ENCODE results near the gene PLXND1. TPM values are rescaled to one million over a fixed set of nuclear protein-coding genes. Genes with fewer than 3 reads are reported as not detected.

PLXND1 gene
- total RNA-seq, 2 donors from 2014 or later: 47.7 to 135 TPM

GRCh38 chr3:129519896-129520715 is 86.4 kb downstream of the PLXND1 start:
- WGBS, 2 donors: 89 to 91% methylated on average over 11 to 15 of the region's 15 CpGs
- intact Hi-C loops (cut with DNase I): no loop called here
- Histone ChIP-seq H3K4me1 (no peaks in the 10 kb centered on the region), H3K36me3 (replicated peaks in 1 of 2; ENCODE audit: insufficient read depth in 1 of 2, low read depth in 2 of 2) (peaks cover 0 to 4% of the 10 kb centered on the region in 2 donors), H3K4me3 (no peak overlapping the region), H3K27me3 (no peaks in the 10 kb centered on the region), H3K9me3 (no peaks in the 10 kb centered on the region), H3K27ac (no peak overlapping the region)
- no peak for DNase-seq
- TF ChIP-seq POLR2A (IDR thresholded peaks at IDR 0.05) (no peak), CTCF (IDR thresholded peaks at IDR 0.05) (no peak)
- no peak for ATAC-seq

- no peaks in the 10 kb centered on the region for H3K27me3 ChIP-seq
- no peak overlapping the region for H3K27ac ChIP-seq
- 60 to 92% methylated on average over 1 to 10 of the region's 10 CpGs for WGBS, 2 donors
- peaks cover 0 to 4% of the 10 kb centered on the region in 2 donors for H3K36me3 ChIP-seq (replicated peaks in 1 of 2; ENCODE audit: insufficient read depth in 1 of 2, low read depth in 2 of 2)
- no peaks in the 10 kb centered on the region for H3K4me1 ChIP-seq
- no peak overlapping the region for H3K4me3 ChIP-seq
- ATAC-seq (no peak), DNase-seq (no peak)
- intact Hi-C loops (cut with DNase I): no loop called here
- H3K9me3 ChIP-seq: no peaks in the 10 kb centered on the region
- TF ChIP-seq CTCF (IDR thresholded peaks at IDR 0.05) (no peak), POLR2A (IDR thresholded peaks at IDR 0.05) (no peak)
Observed at GRCh38 chr3:129519449-129519848, 87.0 kb downstream of the PLXND1 start.

- no peak for TF ChIP-seq CTCF (IDR thresholded peaks at IDR 0.05)
- no peak for TF ChIP-seq POLR2A (IDR thresholded peaks at IDR 0.05)
- ATAC-seq: no peak
- Histone ChIP-seq H3K4me3 (no peak overlapping the region), H3K4me1 (no peaks in the 10 kb centered on the region), H3K27me3 (no peaks in the 10 kb centered on the region), H3K36me3 (replicated peaks in 1 of 2; ENCODE audit: insufficient read depth in 1 of 2, low read depth in 2 of 2) (peaks cover 0 to 4% of the 10 kb centered on the region in 2 donors), H3K9me3 (no peaks in the 10 kb centered on the region), H3K27ac (no peak overlapping the region)
- intact Hi-C loops (cut with DNase I): no loop called here
- 85% methylated on average over 8 of the region's 8 CpGs; no CpG with 5 or more reads in 1 of the 2 donors for WGBS, 2 donors
- no peak for DNase-seq
Observed at GRCh38 chr3:129518581-129518980, 87.9 kb downstream of the PLXND1 start.

- ATAC-seq: no peak
Observed at GRCh38 chr3:129518038-129518561, 88.4 kb downstream of the PLXND1 start.

More at GRCh38 chr3:129518038-129518561, 88.4 kb downstream of the PLXND1 start:
- TF ChIP-seq CTCF (IDR thresholded peaks at IDR 0.05) (no peak), POLR2A (IDR thresholded peaks at IDR 0.05) (no peak)
- DNase-seq: no peak
- Histone ChIP-seq H3K27ac (no peak overlapping the region), H3K4me3 (no peak overlapping the region), H3K36me3 (replicated peaks in 1 of 2; ENCODE audit: insufficient read depth in 1 of 2, low read depth in 2 of 2) (peaks cover 0 to 4% of the 10 kb centered on the region in 2 donors), H3K4me1 (no peaks in the 10 kb centered on the region), H3K9me3 (no peaks in the 10 kb centered on the region), H3K27me3 (no peaks in the 10 kb centered on the region)
- intact Hi-C loops (cut with DNase I): no loop called here
- WGBS, 2 donors: 92 to 96% methylated on average over 4 to 8 of the region's 8 CpGs

All from body of pancreas (tissue), 4 donors.